Fibroblast of lung (primary cell): Measurements from ENCODE around the gene MYRIP. TPM values are rescaled to one million over a fixed set of nuclear protein-coding genes. Genes with fewer than 3 reads are reported as not detected.

Source experiments
- DNase-seq, 2 donors: peaks; one replicate each; pipeline versions ENCODE4 v3.0.0 to v3.0.0-alpha.2; 2010; ENCODE audit warnings: low read depth in 2 of 2
- H2AFZ ChIP-seq: 2 replicates; pipeline ENCODE4 v1.5.1; 2012; ENCODE audit warnings: low read length, control low read depth, inconsistent platforms
- H3K27ac ChIP-seq: 2 replicates; pipeline ENCODE4 v1.5.1; 2011; ENCODE audit warnings: low read length, control low read depth; ENCODE audit not compliant: insufficient read depth
- H3K27me3 ChIP-seq: 2 replicates; pipeline ENCODE4 v1.5.1; 2011; ENCODE audit warnings: mild to moderate bottlenecking, low read length; ENCODE audit not compliant: control insufficient read depth, insufficient read depth
- H3K36me3 ChIP-seq: 2 replicates; pipeline ENCODE4 v1.5.1; 2011; ENCODE audit warnings: low read length; ENCODE audit not compliant: control insufficient read depth, insufficient read depth
- H3K4me1 ChIP-seq: 2 replicates; pipeline ENCODE4 v1.5.1; 2011; ENCODE audit warnings: low read length; ENCODE audit not compliant: control insufficient read depth, insufficient read depth; ENCODE audit errors: extremely low read depth
- H3K4me2 ChIP-seq: 2 replicates; pipeline ENCODE4 v1.5.1; 2011; ENCODE audit warnings: low read length, control low read depth; ENCODE audit not compliant: insufficient read depth; ENCODE audit errors: extremely low read depth
- H3K4me3 ChIP-seq, 4 experiments: fragments of 200-600 bp in 1 of 4; sonication (generic) in 1 of 4; replicated peaks in 1 of 4; 2 replicates each; pipeline ENCODE4 v1.5.1; 2011 to 2016; ENCODE audit warnings: low read length in 4 of 4, low read depth in 3 of 4, mild to moderate bottlenecking in 3 of 4, control low read depth in 2 of 4, inconsistent platforms in 1 of 4, mixed read lengths in 1 of 4; ENCODE audit not compliant: insufficient read depth in 1 of 4; ENCODE audit errors: control extremely low read depth in 1 of 4
- H3K79me2 ChIP-seq: 2 replicates; pipeline ENCODE4 v1.5.1; 2012; ENCODE audit warnings: mild to moderate bottlenecking, low read length, inconsistent platforms; ENCODE audit not compliant: control insufficient read depth, insufficient read depth
- H3K9ac ChIP-seq: 2 replicates; pipeline ENCODE4 v1.5.1; 2011; ENCODE audit warnings: mild to moderate bottlenecking, low read length, control low read depth; ENCODE audit not compliant: insufficient read depth
- H3K9me3 ChIP-seq: 2 replicates; pipeline ENCODE4 v1.5.1; 2012; ENCODE audit warnings: low read depth, low read length; ENCODE audit not compliant: control insufficient read depth, insufficient read depth
- H4K20me1 ChIP-seq: 2 replicates; pipeline ENCODE4 v1.5.1; 2011; ENCODE audit warnings: low read length; ENCODE audit not compliant: control insufficient read depth, insufficient read depth; ENCODE audit errors: extremely low read depth
- CTCF ChIP-seq, 2 donors: IDR thresholded peaks in 1 of 2; conservative IDR thresholded peaks in 1 of 2; 1 replicate in 1 of 2; 2 replicates in 1 of 2; pipeline ENCODE4 v1.5.1; 2011 to 2012; ENCODE audit warnings: low read length in 2 of 2, control low read depth in 1 of 2, inconsistent platforms in 1 of 2, low read depth in 1 of 2, mild to moderate bottlenecking in 1 of 2
- EZH2 ChIP-seq: IDR thresholded peaks from 2 replicates; pipeline ENCODE4 v1.5.1; 2012; ENCODE audit warnings: low read length, control low read depth, mild to moderate bottlenecking; ENCODE audit errors: missing control alignments
- polyA plus RNA-seq, 2 donors: library from polyadenylated mRNA; depleted of rRNA in 1 of 2; stranded (reverse) in 1 of 2; unstranded in 1 of 2; fragments of >200 nt; gene quantifications; 2 replicates each; pipeline ENCODE4 v1.2.1, GENCODE V29; 2011 to 2012; ENCODE audit warnings: missing spikeins in 1 of 2
- total RNA-seq: library from RNA; depleted of rRNA; stranded (reverse); fragments of >200 nt; gene quantifications from 2 replicates; pipeline ENCODE4 v1.2.1, GENCODE V29; 2014

Gene MYRIP
- total and polyA plus RNA-seq, 2 donors (not counting 1 experiment from before 2014, with no cell fraction given): 0.02 TPM; not detected in 1

GRCh38 chr3:40290396-40290795 is 481.0 kb downstream of the MYRIP start:
- no peak overlapping the region for H2AFZ ChIP-seq
- no peaks in the 10 kb centered on the region for H3K36me3 ChIP-seq
- H3K4me3 ChIP-seq: no peak overlapping the region
- no peaks in the 10 kb centered on the region for H4K20me1 ChIP-seq
- TF ChIP-seq CTCF (conservative IDR thresholded peaks at IDR 0.05 in 1 of 2, IDR thresholded peaks at IDR 0.05 in 1 of 2; ENCODE audit: low read depth in 1 of 2, low read length in 2 of 2): no peak
- no peak for TF ChIP-seq EZH2
- H3K4me1 ChIP-seq: no peaks in the 10 kb centered on the region
- no peak overlapping the region for H3K9ac ChIP-seq
- H3K27ac ChIP-seq: no peak overlapping the region
- no peaks in the 10 kb centered on the region for H3K27me3 ChIP-seq
- H3K4me2 ChIP-seq: no peak overlapping the region
- H3K79me2 ChIP-seq: no peaks in the 10 kb centered on the region
- DNase-seq: no peak
- no peaks in the 10 kb centered on the region for H3K9me3 ChIP-seq

- H3K27ac ChIP-seq: no peak overlapping the region
- H3K9me3 ChIP-seq: no peaks in the 10 kb centered on the region
- TF ChIP-seq EZH2 (no peak), CTCF (conservative IDR thresholded peaks at IDR 0.05 in 1 of 2, IDR thresholded peaks at IDR 0.05 in 1 of 2; ENCODE audit: low read depth in 1 of 2, low read length in 2 of 2) (no peak)
- H3K9ac ChIP-seq: no peak overlapping the region
- H3K4me2 ChIP-seq: no peak overlapping the region
- no peak overlapping the region for H2AFZ ChIP-seq
- no peak overlapping the region for H3K4me3 ChIP-seq
- H3K27me3 ChIP-seq: no peaks in the 10 kb centered on the region
- H4K20me1 ChIP-seq: no peaks in the 10 kb centered on the region
- no peaks in the 10 kb centered on the region for H3K36me3 ChIP-seq
- H3K4me1 ChIP-seq: no peaks in the 10 kb centered on the region
- no peaks in the 10 kb centered on the region for H3K79me2 ChIP-seq
- no peak for DNase-seq
These were observed 482.1 kb downstream of the MYRIP start for GRCh38 chr3:40291471-40291870.

- DNase-seq: no peak
- H3K4me3 ChIP-seq: no peak overlapping the region
- H3K4me1 ChIP-seq: no peaks in the 10 kb centered on the region
- H3K27me3 ChIP-seq: no peaks in the 10 kb centered on the region
- H3K9ac ChIP-seq: no peak overlapping the region
- TF ChIP-seq CTCF (conservative IDR thresholded peaks at IDR 0.05 in 1 of 2, IDR thresholded peaks at IDR 0.05 in 1 of 2; ENCODE audit: low read depth in 1 of 2, low read length in 2 of 2) (no peak), EZH2 (no peak)
- no peaks in the 10 kb centered on the region for H3K36me3 ChIP-seq
- H3K9me3 ChIP-seq: no peaks in the 10 kb centered on the region
- H2AFZ ChIP-seq: no peak overlapping the region
- H3K4me2 ChIP-seq: no peak overlapping the region
- H4K20me1 ChIP-seq: no peaks in the 10 kb centered on the region
- no peaks in the 10 kb centered on the region for H3K79me2 ChIP-seq
- H3K27ac ChIP-seq: no peak overlapping the region
These were observed 483.4 kb downstream of the MYRIP start for GRCh38 chr3:40292637-40293349.
